ENCODE results near the gene LMOD3.
A peak's percentile ranks its signal among the peaks of the same experiment; 100 is the strongest.

Gene LMOD3

GRCh38 chr3:69119138-69119537 is 3.3 kb downstream of the LMOD3 start:
- no peak for TF ChIP-seq CTCF (IDR thresholded peaks at IDR 0.05; ENCODE audit: low read length, missing control alignments)
- DNase-seq (ENCODE audit: low read depth), result no peak
- no peak overlapping the region for H3K4me3 ChIP-seq (replicated peaks; ENCODE audit: low read depth, low read length)

DNA sequence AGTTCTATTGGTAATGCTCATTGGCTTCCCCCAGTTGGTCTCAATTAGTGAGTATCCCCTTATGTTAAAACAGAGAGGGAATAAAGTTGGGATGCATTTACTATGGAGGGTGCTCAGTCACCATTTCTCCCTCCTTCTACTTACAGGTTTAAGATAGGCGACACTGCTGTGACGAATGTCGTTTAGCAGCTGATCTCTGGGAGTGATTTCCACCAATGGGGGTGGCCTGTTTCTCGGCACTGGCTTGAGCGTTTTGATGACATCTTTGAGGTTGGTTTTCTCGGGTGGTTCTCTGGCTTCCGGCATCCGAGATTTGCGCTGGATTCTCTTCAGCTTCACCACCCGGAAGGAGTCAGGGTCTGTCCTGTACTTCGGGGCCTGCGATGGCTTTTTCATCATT is 3.8 kb downstream of the LMOD3 start:
- no peak for DNase-seq (ENCODE audit: low read depth)
- H3K4me3 ChIP-seq (replicated peaks; ENCODE audit: low read depth, low read length), result no peak overlapping the region
- TF ChIP-seq CTCF (IDR thresholded peaks at IDR 0.05; ENCODE audit: low read length, missing control alignments), result no peak

GRCh38 chr3:69116897-69117296 is 5.5 kb downstream of the LMOD3 start:
- no peak overlapping the region for H3K4me3 ChIP-seq (replicated peaks; ENCODE audit: low read depth, low read length)
- DNase-seq (ENCODE audit: low read depth), result no peak
- TF ChIP-seq CTCF (IDR thresholded peaks at IDR 0.05; ENCODE audit: low read length, missing control alignments), result no peak

DNA sequence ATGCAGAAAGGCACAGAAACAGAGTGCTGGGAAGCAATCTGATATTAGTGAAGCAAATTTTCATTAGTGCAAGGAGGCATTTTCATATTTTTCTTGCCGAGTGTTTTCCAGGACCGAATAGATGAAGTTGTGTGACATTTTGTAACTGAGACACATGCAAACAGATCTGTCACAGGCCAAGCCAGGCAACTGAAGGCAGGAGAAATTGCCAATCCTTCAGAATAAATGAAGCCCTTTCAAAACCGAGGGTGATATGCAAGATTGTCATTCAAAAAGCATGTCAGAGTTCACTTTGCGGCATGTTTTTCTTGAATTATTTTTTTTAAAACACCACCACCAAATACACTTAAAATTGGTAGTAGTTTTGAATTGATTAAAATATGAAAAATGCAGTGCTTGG is 6.2 kb downstream of the LMOD3 start:
- DNase-seq (ENCODE audit: low read depth), result no peak
- H3K4me3 ChIP-seq (replicated peaks; ENCODE audit: low read depth, low read length), result no peak overlapping the region
- TF ChIP-seq CTCF (IDR thresholded peaks at IDR 0.05; ENCODE audit: low read length, missing control alignments), result no peak

DNA sequence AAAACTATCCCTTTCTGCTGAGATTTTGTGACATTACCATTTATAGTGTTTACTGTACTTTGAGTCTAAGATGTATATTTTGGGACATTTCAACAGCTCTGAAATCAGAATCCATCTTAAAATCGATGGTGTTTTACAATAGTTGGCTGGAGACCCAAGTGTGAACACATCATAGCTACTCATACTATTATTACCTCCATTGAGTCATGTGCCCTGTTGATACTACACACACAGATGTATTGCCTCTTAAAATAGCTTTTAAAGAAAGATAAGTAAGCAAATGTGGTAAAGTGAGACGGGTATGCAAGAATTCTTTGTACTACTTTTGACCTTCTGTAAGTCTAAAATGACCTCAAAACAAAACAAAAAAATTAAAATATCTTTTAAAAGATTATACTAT is 6.7 kb downstream of the LMOD3 start:
- DNase-seq (ENCODE audit: low read depth), result peak; percentile 30
- TF ChIP-seq CTCF (IDR thresholded peaks at IDR 0.05; ENCODE audit: low read length, missing control alignments), result no peak
- no peak overlapping the region for H3K4me3 ChIP-seq (replicated peaks; ENCODE audit: low read depth, low read length)

- H3K4me3 ChIP-seq (replicated peaks; ENCODE audit: low read depth, low read length), result no peak overlapping the region
- TF ChIP-seq CTCF (IDR thresholded peaks at IDR 0.05; ENCODE audit: low read length, missing control alignments), result no peak
- DNase-seq (ENCODE audit: low read depth), result no peak
These were observed 8.9 kb downstream of the LMOD3 start for GRCh38 chr3:69113536-69113935.

GRCh38 chr3:69110941-69111546 is 11.4 kb downstream of the LMOD3 start:
- no peak overlapping the region for H3K4me3 ChIP-seq (replicated peaks; ENCODE audit: low read depth, low read length)
- no peak for DNase-seq (ENCODE audit: low read depth)

More at GRCh38 chr3:69110941-69111546, 11.4 kb downstream of the LMOD3 start:
- no peak for TF ChIP-seq CTCF (IDR thresholded peaks at IDR 0.05; ENCODE audit: low read length, missing control alignments)
